HEK293 (cell line): ENCODE data around the gene ZSCAN18.

Experiments
- CTCF ChIA-PET: fragments of 350-600 bp; formaldehyde crosslinking; extraction: SDS; loops from one replicate; lab custom pipeline; 2021; ENCODE audit warnings: antibody characterized with exemption; lab: Yijun Ruan, JAX
- POLR2A ChIA-PET: fragments of 300-600 bp; formaldehyde crosslinking; extraction: SDS; loops from one replicate; lab custom pipeline; 2020; ENCODE audit warnings: antibody characterized with exemption, inconsistent platforms; lab: Yijun Ruan, JAX
- H3K27ac ChIP-seq: fragments of 200-500 bp; sonication (Bioruptor generic); 2 replicates; pipeline ENCODE4 v1.5.1; 2014; ENCODE audit warnings: low read depth, low read length, control low read depth, inconsistent platforms; ENCODE audit errors: extremely low read depth
- H3K36me3 ChIP-seq, 2 experiments: fragments of 200-500 bp in 1 of 2; sonication (Bioruptor generic) in 1 of 2; 1 replicate in 1 of 2; 2 replicates in 1 of 2; pipeline ENCODE4 v1.5.1; 2014 to 2017; ENCODE audit warnings: inconsistent platforms in 2 of 2, low read length in 2 of 2; ENCODE audit not compliant: control insufficient read depth in 2 of 2, insufficient read depth in 1 of 2
- H3K4me1 ChIP-seq: fragments of 200-500 bp; sonication (Bioruptor generic); 2 replicates; pipeline ENCODE4 v1.5.1; 2014; ENCODE audit warnings: mild to moderate bottlenecking, low read length, inconsistent platforms; ENCODE audit not compliant: control insufficient read depth, insufficient read depth
- H3K4me3 ChIP-seq: 2 replicates; pipeline ENCODE4 v1.5.1; 2011; ENCODE audit warnings: low read depth, mild to moderate bottlenecking, control low read depth, low read length, moderate library complexity
- H3K9me3 ChIP-seq: fragments of 200-500 bp; sonication (Bioruptor generic); 2 replicates; pipeline ENCODE4 v1.5.1; 2014; ENCODE audit warnings: low read depth, low read length, inconsistent platforms; ENCODE audit not compliant: control insufficient read depth, insufficient read depth
- INSM2 ChIP-seq: fragments of 450-650 bp; formaldehyde crosslinking; IDR thresholded peaks from 2 replicates; pipeline ENCODE4 v1.5.1; 2016; ENCODE audit warnings: missing biosample characterization, missing genetic modification characterization
- MZF1 ChIP-seq: fragments of 450-650 bp; formaldehyde crosslinking; IDR thresholded peaks from 2 replicates; pipeline ENCODE4 v1.5.1; 2017; ENCODE audit warnings: missing biosample characterization, missing genetic modification characterization, borderline replicate concordance
- PRDM1 ChIP-seq: fragments of 450-650 bp; formaldehyde crosslinking; IDR thresholded peaks from 2 replicates; pipeline ENCODE4; 2016; ENCODE audit warnings: missing biosample characterization, missing genetic modification characterization
- SALL2 ChIP-seq: fragments of 450-650 bp; formaldehyde crosslinking; IDR thresholded peaks from 2 replicates; pipeline ENCODE4 v1.5.0; 2017; ENCODE audit warnings: missing biosample characterization, mild to moderate bottlenecking, missing genetic modification characterization, borderline replicate concordance
- SP2 ChIP-seq: fragments of 450-650 bp; formaldehyde crosslinking; IDR thresholded peaks from 2 replicates; pipeline ENCODE4 v1.5.1; 2016; ENCODE audit warnings: missing biosample characterization, missing genetic modification characterization
- TRIM28 ChIP-seq: IDR thresholded peaks from 2 replicates; pipeline ENCODE4 v1.6.1; 2011; ENCODE audit warnings: low read length, control low read depth, borderline replicate concordance
- YY2 ChIP-seq: fragments of 450-650 bp; formaldehyde crosslinking; IDR thresholded peaks from 2 replicates; pipeline ENCODE4 v1.5.1; 2016; ENCODE audit warnings: missing biosample characterization, missing genetic modification characterization
- ZBTB17 ChIP-seq: fragments of 450-650 bp; formaldehyde crosslinking; IDR thresholded peaks from 2 replicates; pipeline ENCODE4 v1.5.1; 2016; ENCODE audit warnings: missing biosample characterization, missing genetic modification characterization
- ZNF114 ChIP-seq: fragments of 450-650 bp; formaldehyde crosslinking; IDR thresholded peaks from 2 replicates; pipeline ENCODE4 v1.5.0; 2017; ENCODE audit warnings: missing biosample characterization, missing genetic modification characterization
- ZNF132 ChIP-seq: fragments of 450-650 bp; formaldehyde crosslinking; IDR thresholded peaks from 2 replicates; pipeline ENCODE4 v1.5.1; 2017; ENCODE audit warnings: missing biosample characterization, missing genetic modification characterization, borderline replicate concordance
- ZNF138 ChIP-seq: fragments of 450-650 bp; formaldehyde crosslinking; IDR thresholded peaks from 2 replicates; pipeline ENCODE4 v1.5.1; 2016; ENCODE audit warnings: missing biosample characterization, missing genetic modification characterization, borderline replicate concordance
- ZNF19 ChIP-seq: fragments of 450-650 bp; formaldehyde crosslinking; IDR thresholded peaks from 2 replicates; pipeline ENCODE4; 2016; ENCODE audit warnings: missing biosample characterization, missing genetic modification characterization, low read depth
- ZNF280D ChIP-seq: fragments of 450-650 bp; formaldehyde crosslinking; IDR thresholded peaks from 2 replicates; pipeline ENCODE4 v1.5.1; 2016; ENCODE audit warnings: missing biosample characterization, missing genetic modification characterization
- ZNF423 ChIP-seq: fragments of 450-650 bp; formaldehyde crosslinking; IDR thresholded peaks from 2 replicates; pipeline ENCODE4 v1.5.1; 2016; ENCODE audit warnings: missing biosample characterization, missing genetic modification characterization
- ZNF433 ChIP-seq: fragments of 450-650 bp; formaldehyde crosslinking; IDR thresholded peaks from 2 replicates; pipeline ENCODE4 v1.5.1; 2016; ENCODE audit warnings: missing biosample characterization, missing genetic modification characterization, low read depth
- ZNF529 ChIP-seq: fragments of 450-650 bp; formaldehyde crosslinking; IDR thresholded peaks from 2 replicates; pipeline ENCODE4 v1.5.1; 2017; ENCODE audit warnings: missing genetic modification characterization, missing biosample characterization; ENCODE audit not compliant: insufficient replicate concordance
- ZNF560 ChIP-seq: fragments of 450-650 bp; formaldehyde crosslinking; IDR thresholded peaks from 2 replicates; pipeline ENCODE4 v1.5.1; 2017; ENCODE audit warnings: missing biosample characterization, missing genetic modification characterization, borderline replicate concordance
- ZNF645 ChIP-seq: fragments of 450-650 bp; formaldehyde crosslinking; IDR thresholded peaks from 2 replicates; pipeline ENCODE4; 2016; ENCODE audit warnings: missing biosample characterization, missing genetic modification characterization
- ZNF707 ChIP-seq: fragments of 450-650 bp; formaldehyde crosslinking; IDR thresholded peaks from 2 replicates; pipeline ENCODE4 v1.5.1; 2016; ENCODE audit warnings: missing biosample characterization, missing genetic modification characterization
- ZNF768 ChIP-seq: fragments of 450-650 bp; formaldehyde crosslinking; IDR thresholded peaks from 2 replicates; pipeline ENCODE4 v1.5.1; 2018; ENCODE audit warnings: missing biosample characterization, mild to moderate bottlenecking, missing genetic modification characterization
- ZNF777 ChIP-seq: fragments of 450-650 bp; formaldehyde crosslinking; IDR thresholded peaks from 2 replicates; pipeline ENCODE4 v1.5.1; 2017; ENCODE audit warnings: missing biosample characterization, missing genetic modification characterization, borderline replicate concordance
- ZNF785 ChIP-seq: fragments of 450-650 bp; formaldehyde crosslinking; IDR thresholded peaks from 2 replicates; pipeline ENCODE4 v1.5.1; 2016; ENCODE audit warnings: missing biosample characterization, missing genetic modification characterization
- TF ChIP-seq, protein P1 (sequence below): fragments of 450-650 bp; formaldehyde crosslinking; IDR thresholded peaks from 2 replicates; pipeline ENCODE4 v1.5.1; 2016; ENCODE audit warnings: missing biosample characterization, missing genetic modification characterization
- TF ChIP-seq, protein P2 (sequence below): fragments of 450-650 bp; formaldehyde crosslinking; IDR thresholded peaks from 2 replicates; pipeline ENCODE4 v1.5.1; 2016; ENCODE audit warnings: missing biosample characterization, missing genetic modification characterization
- TF ChIP-seq, protein P3 (sequence below): fragments of 450-650 bp; formaldehyde crosslinking; IDR thresholded peaks from 2 replicates; pipeline ENCODE4 v1.5.0; 2017; ENCODE audit warnings: missing biosample characterization, missing genetic modification characterization, borderline replicate concordance

The ZSCAN18 gene

GRCh38 chr19:58098682-58098998 is 609 bp upstream of the ZSCAN18 start:
- TF ChIP-seq ZNF768 (peak; percentile 20; the same call in 1 of the 2 replicates), ZNF423 (tag by site-specific recombination) (no peak), ZNF777 (tag by site-specific recombination) (0 out of 2 replicates have a peak, but pooled peaks have one; percentile 32), ZNF114 (no peak), ZBTB17 (tag by site-specific recombination) (peak; percentile 76), ZNF280D (tag by site-specific recombination) (peak; percentile 78; the same call in 1 of the 2 replicates)
- TF ChIP-seq, protein P1, sequence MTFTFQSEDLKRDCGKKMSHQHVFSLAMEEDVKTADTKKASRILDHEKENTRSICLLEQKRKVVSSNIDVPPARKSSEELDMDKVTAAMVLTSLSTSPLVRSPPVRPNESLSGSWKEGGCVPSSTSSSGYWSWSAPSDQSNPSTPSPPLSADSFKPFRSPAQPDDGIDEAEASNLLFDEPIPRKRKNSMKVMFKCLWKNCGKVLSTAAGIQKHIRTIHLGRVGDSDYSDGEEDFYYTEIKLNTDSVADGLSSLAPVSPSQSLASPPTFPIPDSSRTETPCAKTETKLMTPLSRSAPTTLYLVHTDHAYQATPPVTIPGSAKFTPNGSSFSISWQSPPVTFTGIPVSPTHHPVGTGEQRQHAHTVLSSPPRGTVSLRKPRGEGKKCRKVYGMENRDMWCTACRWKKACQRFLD (tag by site-specific recombination): no peak
- TF ChIP-seq, protein P2, sequence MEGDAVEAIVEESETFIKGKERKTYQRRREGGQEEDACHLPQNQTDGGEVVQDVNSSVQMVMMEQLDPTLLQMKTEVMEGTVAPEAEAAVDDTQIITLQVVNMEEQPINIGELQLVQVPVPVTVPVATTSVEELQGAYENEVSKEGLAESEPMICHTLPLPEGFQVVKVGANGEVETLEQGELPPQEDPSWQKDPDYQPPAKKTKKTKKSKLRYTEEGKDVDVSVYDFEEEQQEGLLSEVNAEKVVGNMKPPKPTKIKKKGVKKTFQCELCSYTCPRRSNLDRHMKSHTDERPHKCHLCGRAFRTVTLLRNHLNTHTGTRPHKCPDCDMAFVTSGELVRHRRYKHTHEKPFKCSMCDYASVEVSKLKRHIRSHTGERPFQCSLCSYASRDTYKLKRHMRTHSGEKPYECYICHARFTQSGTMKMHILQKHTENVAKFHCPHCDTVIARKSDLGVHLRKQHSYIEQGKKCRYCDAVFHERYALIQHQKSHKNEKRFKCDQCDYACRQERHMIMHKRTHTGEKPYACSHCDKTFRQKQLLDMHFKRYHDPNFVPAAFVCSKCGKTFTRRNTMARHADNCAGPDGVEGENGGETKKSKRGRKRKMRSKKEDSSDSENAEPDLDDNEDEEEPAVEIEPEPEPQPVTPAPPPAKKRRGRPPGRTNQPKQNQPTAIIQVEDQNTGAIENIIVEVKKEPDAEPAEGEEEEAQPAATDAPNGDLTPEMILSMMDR (tag by site-specific recombination): no peak
- Histone ChIP-seq H3K27ac (no peak overlapping the region), H3K36me3 (peaks cover 0 to 22% of the 10 kb centered on the region in 2 experiments; a peak in 2 of 3 replicates), H3K4me3 (peak overlapping the region; percentile 98), H3K9me3 (peaks cover 6% of the 10 kb centered on the region), H3K4me1 (no peaks in the 10 kb centered on the region)
- ChIA-PET CTCF (no interaction called here), POLR2A (interaction anchor here (0.6 to 1.1 kb wide), 2 partner anchors 19 to 85 kb away, joined by 3 to 4 read pairs; partner anchors contain the start of gene ZNF274)

GRCh38 chr19:58097349-58097748 is 682 bp downstream of the ZSCAN18 start:
- Histone ChIP-seq H3K9me3 (peaks cover 6% of the 10 kb centered on the region), H3K4me1 (no peaks in the 10 kb centered on the region), H3K36me3 (peaks cover 0 to 22% of the 10 kb centered on the region in 2 experiments; a peak in 2 of 3 replicates), H3K4me3 (peak overlapping the region; percentile 98), H3K27ac (no peak overlapping the region)
- POLR2A ChIA-PET: no interaction called here
- CTCF ChIA-PET: no interaction called here
- TF ChIP-seq SP2 (no peak), ZNF433 (tag by site-specific recombination) (no peak), ZNF707 (no peak), SALL2 (tag by site-specific recombination) (no peak), TRIM28 (no peak), ZNF645 (tag by site-specific recombination) (no peak), ZNF785 (no peak), ZNF560 (tag by site-specific recombination) (no peak), MZF1 (no peak), YY2 (no peak), ZNF19 (tag by site-specific recombination) (no peak), INSM2 (tag by site-specific recombination) (no peak), PRDM1 (tag by site-specific recombination) (no peak), ZNF138 (tag by site-specific recombination) (no peak), ZNF529 (tag by site-specific recombination) (no peak), ZNF132 (no peak)
- TF ChIP-seq, protein P3, sequence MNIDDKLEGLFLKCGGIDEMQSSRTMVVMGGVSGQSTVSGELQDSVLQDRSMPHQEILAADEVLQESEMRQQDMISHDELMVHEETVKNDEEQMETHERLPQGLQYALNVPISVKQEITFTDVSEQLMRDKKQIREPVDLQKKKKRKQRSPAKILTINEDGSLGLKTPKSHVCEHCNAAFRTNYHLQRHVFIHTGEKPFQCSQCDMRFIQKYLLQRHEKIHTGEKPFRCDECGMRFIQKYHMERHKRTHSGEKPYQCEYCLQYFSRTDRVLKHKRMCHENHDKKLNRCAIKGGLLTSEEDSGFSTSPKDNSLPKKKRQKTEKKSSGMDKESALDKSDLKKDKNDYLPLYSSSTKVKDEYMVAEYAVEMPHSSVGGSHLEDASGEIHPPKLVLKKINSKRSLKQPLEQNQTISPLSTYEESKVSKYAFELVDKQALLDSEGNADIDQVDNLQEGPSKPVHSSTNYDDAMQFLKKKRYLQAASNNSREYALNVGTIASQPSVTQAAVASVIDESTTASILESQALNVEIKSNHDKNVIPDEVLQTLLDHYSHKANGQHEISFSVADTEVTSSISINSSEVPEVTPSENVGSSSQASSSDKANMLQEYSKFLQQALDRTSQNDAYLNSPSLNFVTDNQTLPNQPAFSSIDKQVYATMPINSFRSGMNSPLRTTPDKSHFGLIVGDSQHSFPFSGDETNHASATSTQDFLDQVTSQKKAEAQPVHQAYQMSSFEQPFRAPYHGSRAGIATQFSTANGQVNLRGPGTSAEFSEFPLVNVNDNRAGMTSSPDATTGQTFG (tag by site-specific recombination): no peak
